CD4-positive, alpha-beta T cell (primary cell): ENCODE results near the gene MYO1B. TPM values are rescaled to one million over a fixed set of nuclear protein-coding genes. Genes with fewer than 3 reads are reported as not detected.

Source experiments
- ATAC-seq: fragments of 200-7000 bp; cut with Tn5 transposase; one replicate; pipeline ENCODE4 v1.10.0; 2022; ENCODE audit warnings: mild to moderate bottlenecking; ENCODE audit not compliant: poor library complexity
- CTCF ChIA-PET: fragments of 350-600 bp; sonication (Branson Sonifier 250); formaldehyde crosslinking; loops from one replicate; lab custom pipeline; 2021; ENCODE audit warnings: antibody characterized with exemption, inconsistent platforms; lab: Charles Lee
- POLR2A ChIA-PET: fragments of 350-600 bp; sonication (Branson Sonifier 250); formaldehyde crosslinking; loops from one replicate; lab custom pipeline; 2021; ENCODE audit warnings: antibody characterized with exemption, inconsistent platforms; lab: Charles Lee
- DNase-seq, 14 experiments: peaks; one replicate each; pipeline ENCODE4 v3.0.0-alpha.2; 2013 to 2020; ENCODE audit warnings: mixed read lengths in 2 of 14
- H3K27ac ChIP-seq, 2 donors: one replicate each; pipeline versions ENCODE4 v1.5.1 to v1.7.0; 2013; ENCODE audit warnings: low read length in 2 of 2, low read depth in 1 of 2, mild to moderate bottlenecking in 1 of 2
- H3K27me3 ChIP-seq, 2 experiments: 1 replicate in 1 of 2; 2 replicates in 1 of 2; pipeline versions ENCODE4 v1.6.1 to v1.7.0; 2013; ENCODE audit warnings: low read length in 2 of 2, control low read depth in 1 of 2, mild to moderate bottlenecking in 1 of 2, moderate library complexity in 1 of 2; ENCODE audit not compliant: insufficient read depth in 2 of 2, control insufficient read depth in 1 of 2
- H3K36me3 ChIP-seq: one replicate; pipeline ENCODE4 v1.6.1; 2013; ENCODE audit warnings: low read length, control low read depth; ENCODE audit not compliant: insufficient read depth
- H3K4me1 ChIP-seq: one replicate; pipeline ENCODE4 v1.6.1; 2013; ENCODE audit warnings: low read length, control low read depth; ENCODE audit not compliant: insufficient read depth
- H3K4me3 ChIP-seq: one replicate; pipeline ENCODE4 v1.5.1; 2013; ENCODE audit warnings: mild to moderate bottlenecking, low read length, moderate library complexity
- H3K9me3 ChIP-seq, 2 experiments: 1 replicate in 1 of 2; 2 replicates in 1 of 2; pipeline versions ENCODE4 v1.6.1 to v1.7.0; 2013; ENCODE audit warnings: low read length in 2 of 2, mild to moderate bottlenecking in 2 of 2, control low read depth in 1 of 2, moderate library complexity in 1 of 2; ENCODE audit not compliant: control insufficient read depth in 1 of 2, insufficient read depth in 1 of 2
- H3K27ac Mint-ChIP-seq: one replicate; pipeline ENCODE4 v1.8.0; 2020; ENCODE audit warnings: mixed read lengths
- H3K27me3 Mint-ChIP-seq: one replicate; pipeline ENCODE4 v1.8.0; 2021; ENCODE audit warnings: mixed read lengths
- H3K36me3 Mint-ChIP-seq: one replicate; pipeline ENCODE4 v1.8.0; 2021; ENCODE audit warnings: low read depth, mixed read lengths
- H3K4me1 Mint-ChIP-seq: one replicate; pipeline ENCODE4 v1.8.0; 2021; ENCODE audit warnings: low read depth, mixed read lengths
- H3K4me3 Mint-ChIP-seq: one replicate; pipeline ENCODE4 v1.8.0; 2020; ENCODE audit warnings: mild to moderate bottlenecking, mixed read lengths
- H3K9me3 Mint-ChIP-seq: one replicate; pipeline ENCODE4 v1.8.0; 2020; ENCODE audit warnings: mixed read lengths
- intact Hi-C, 2 experiments: fragments of 100-400 bp; cut with DNase I in 1 of 2; cut with micrococcal nuclease in 1 of 2; formaldehyde crosslinking; loops; one replicate each; pipeline versions ENCODE4 v1.15.1 to v1.9.0; 2023 to 2025; cut with DNase I, micrococcal nuclease
- total RNA-seq, 174 experiments: library from RNA in 2 of 174; stranded (reverse) in 2 of 174; gene quantifications; one replicate each; pipeline ENCODE4 v1.2.3 and lab custom pipeline; 2021 to 2026
- TF ChIP-seq, protein P1 (sequence below): fragments of 200-600 bp; IDR thresholded peaks from one replicate; pipeline ENCODE4 v1.8.0; 2022; ENCODE audit warnings: antibody characterized with exemption, mild to moderate bottlenecking

Gene MYO1B
- total RNA-seq, 2 experiments from 2014 or later: 0.98 to 1.3 TPM

DNA sequence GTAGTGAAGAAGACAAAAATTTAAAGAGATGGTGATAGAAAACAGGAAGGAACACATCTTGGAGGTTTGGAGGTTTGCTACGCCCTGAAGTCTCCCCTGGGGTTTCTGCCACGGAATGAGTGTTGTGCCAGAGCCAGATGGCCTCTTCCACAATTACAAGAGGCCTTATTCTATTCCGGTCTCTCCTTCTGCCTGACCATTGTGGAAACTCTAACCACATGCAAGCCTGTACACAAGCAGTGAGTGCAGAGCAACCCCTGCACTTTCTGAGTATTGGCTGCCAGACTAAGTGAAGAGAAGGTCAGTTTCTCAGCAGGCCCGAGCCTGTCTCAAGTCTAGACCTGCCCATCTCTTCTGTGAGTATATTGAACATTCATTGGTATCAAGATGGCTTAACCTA, 22.7 kb upstream of the MYO1B start:
- H3K36me3 Mint-ChIP-seq: no peaks in the 10 kb centered on the region
- CTCF ChIA-PET: no interaction called here

DNA sequence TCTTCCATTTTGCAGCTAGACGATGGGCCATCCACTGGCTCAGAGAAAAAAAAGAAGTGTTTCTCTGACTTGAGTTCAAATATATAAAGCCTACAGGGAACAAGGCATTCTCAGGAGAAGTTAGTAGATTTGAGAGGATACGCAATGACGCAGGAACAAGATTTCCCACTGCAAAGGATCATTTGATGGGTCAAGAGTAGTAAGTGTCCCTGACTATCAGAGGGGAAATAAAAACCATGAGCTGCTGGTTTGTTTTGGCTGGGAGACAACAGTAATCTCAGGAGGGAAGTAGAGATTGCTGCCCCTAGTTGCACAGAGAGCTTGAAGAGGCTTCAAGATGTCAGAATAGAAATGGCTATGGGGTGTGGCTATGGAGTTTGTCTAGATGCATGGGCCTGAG, 22.3 kb upstream of the MYO1B start:
- ATAC-seq: no peak
- Histone ChIP-seq H3K27ac (no peak overlapping the region), H3K27me3 (no peaks in the 10 kb centered on the region), H3K9me3 (no peaks in the 10 kb centered on the region), H3K4me1 (no peaks in the 10 kb centered on the region), H3K36me3 (no peaks in the 10 kb centered on the region), H3K4me3 (no peak overlapping the region)
- POLR2A ChIA-PET: no interaction called here
- no peaks in the 10 kb centered on the region for H3K4me1 Mint-ChIP-seq
- CTCF ChIA-PET: no interaction called here
- H3K4me3 Mint-ChIP-seq: no peak overlapping the region
- DNase-seq: no peak
- no peak overlapping the region for H3K27ac Mint-ChIP-seq
- H3K36me3 Mint-ChIP-seq: no peaks in the 10 kb centered on the region
- no peaks in the 10 kb centered on the region for H3K27me3 Mint-ChIP-seq
- intact Hi-C loops: no loop called here
- TF ChIP-seq, protein P1, sequence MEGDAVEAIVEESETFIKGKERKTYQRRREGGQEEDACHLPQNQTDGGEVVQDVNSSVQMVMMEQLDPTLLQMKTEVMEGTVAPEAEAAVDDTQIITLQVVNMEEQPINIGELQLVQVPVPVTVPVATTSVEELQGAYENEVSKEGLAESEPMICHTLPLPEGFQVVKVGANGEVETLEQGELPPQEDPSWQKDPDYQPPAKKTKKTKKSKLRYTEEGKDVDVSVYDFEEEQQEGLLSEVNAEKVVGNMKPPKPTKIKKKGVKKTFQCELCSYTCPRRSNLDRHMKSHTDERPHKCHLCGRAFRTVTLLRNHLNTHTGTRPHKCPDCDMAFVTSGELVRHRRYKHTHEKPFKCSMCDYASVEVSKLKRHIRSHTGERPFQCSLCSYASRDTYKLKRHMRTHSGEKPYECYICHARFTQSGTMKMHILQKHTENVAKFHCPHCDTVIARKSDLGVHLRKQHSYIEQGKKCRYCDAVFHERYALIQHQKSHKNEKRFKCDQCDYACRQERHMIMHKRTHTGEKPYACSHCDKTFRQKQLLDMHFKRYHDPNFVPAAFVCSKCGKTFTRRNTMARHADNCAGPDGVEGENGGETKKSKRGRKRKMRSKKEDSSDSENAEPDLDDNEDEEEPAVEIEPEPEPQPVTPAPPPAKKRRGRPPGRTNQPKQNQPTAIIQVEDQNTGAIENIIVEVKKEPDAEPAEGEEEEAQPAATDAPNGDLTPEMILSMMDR: no peak
- peaks cover 3% of the 10 kb centered on the region for H3K9me3 Mint-ChIP-seq

More for the DNA sequence above, 22.7 kb upstream of the MYO1B start:
- intact Hi-C loops: no loop called here
- no peaks in the 10 kb centered on the region for H3K9me3 ChIP-seq
- Mint-ChIP-seq H3K9me3 (peaks cover 3% of the 10 kb centered on the region), H3K4me3 (no peak overlapping the region), H3K4me1 (no peaks in the 10 kb centered on the region), H3K27me3 (no peaks in the 10 kb centered on the region), H3K27ac (no peak overlapping the region)
- H3K4me1 ChIP-seq: no peaks in the 10 kb centered on the region
- ATAC-seq (no peak), DNase-seq (no peak)
- POLR2A ChIA-PET: no interaction called here
- H3K4me3 ChIP-seq: no peak overlapping the region
- H3K27ac ChIP-seq: no peak overlapping the region
- H3K36me3 ChIP-seq: no peaks in the 10 kb centered on the region
- no peaks in the 10 kb centered on the region for H3K27me3 ChIP-seq
- TF ChIP-seq, protein P1: no peak

DNA sequence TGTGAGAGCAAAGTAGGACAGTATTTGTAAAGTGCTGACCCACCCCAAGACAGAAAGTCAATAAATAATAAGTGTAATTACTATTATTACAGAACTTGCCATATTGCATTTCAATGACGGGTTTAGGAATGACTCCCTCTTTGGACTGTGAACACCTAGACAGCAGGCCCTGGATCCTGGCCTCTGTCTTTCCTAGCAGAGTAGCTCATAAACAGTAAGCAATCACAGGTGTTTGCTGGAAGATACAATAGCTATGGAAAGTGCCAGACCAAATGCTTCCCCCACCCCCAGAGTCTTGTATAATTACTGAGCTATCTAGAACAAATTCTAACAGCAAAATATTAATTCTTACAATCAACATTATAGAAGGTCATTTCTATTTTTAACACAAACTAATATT, 20.1 kb upstream of the MYO1B start:
- CTCF ChIA-PET: interaction anchor here (1.0 kb wide), 1 partner anchor 28 kb away, joined by 3 read pairs; no protein-coding TSS in a partner anchor
- ATAC-seq (no peak), DNase-seq (no peak)
- Histone ChIP-seq H3K27me3 (no peaks in the 10 kb centered on the region), H3K27ac (no peak overlapping the region), H3K9me3 (no peaks in the 10 kb centered on the region), H3K36me3 (no peaks in the 10 kb centered on the region), H3K4me3 (no peak overlapping the region), H3K4me1 (no peaks in the 10 kb centered on the region)
- Mint-ChIP-seq H3K27ac (no peak overlapping the region), H3K4me1 (no peaks in the 10 kb centered on the region), H3K27me3 (no peaks in the 10 kb centered on the region), H3K9me3 (peaks cover 3% of the 10 kb centered on the region), H3K4me3 (no peak overlapping the region), H3K36me3 (no peaks in the 10 kb centered on the region)
- POLR2A ChIA-PET: no interaction called here
- TF ChIP-seq, protein P1: no peak
- intact Hi-C loops: no loop called here
